BJ (cell line): Measurements from ENCODE around the gene ABCG1. TPM values are rescaled to one million over a fixed set of nuclear protein-coding genes. Genes with fewer than 3 reads are reported as not detected.

ENCODE experiments used
- CTCF ChIA-PET: fragments of 350-600 bp; formaldehyde crosslinking; extraction: SDS; loops from one replicate; lab custom pipeline; 2021; ENCODE audit warnings: antibody characterized with exemption, inconsistent platforms; lab: Yijun Ruan, JAX
- POLR2A ChIA-PET: fragments of 300-600 bp; sonication (Branson Sonifier 250); formaldehyde crosslinking; extraction: SDS; loops from one replicate; lab custom pipeline; 2021; ENCODE audit warnings: antibody characterized with exemption; lab: Charles Lee
- DNase-seq: peaks from one replicate; pipeline ENCODE4 v3.0.0-alpha.2; 2011; ENCODE audit warnings: low read depth
- H3K27me3 ChIP-seq: 2 replicates; pipeline ENCODE4 v1.6.0; 2011; ENCODE audit warnings: low read length; ENCODE audit not compliant: control insufficient read depth, insufficient read depth
- H3K36me3 ChIP-seq: 2 replicates; pipeline ENCODE4 v1.5.1; 2011; ENCODE audit warnings: low read length; ENCODE audit not compliant: control insufficient read depth, insufficient read depth
- H3K4me3 ChIP-seq: 2 replicates; pipeline ENCODE4 v1.5.1; 2011; ENCODE audit warnings: low read depth, mild to moderate bottlenecking, control low read depth, low read length
- CTCF ChIP-seq: IDR thresholded peaks from 2 replicates; pipeline ENCODE4 v1.5.1; 2011; ENCODE audit warnings: low read depth, mild to moderate bottlenecking, control low read depth, inconsistent platforms, low read length, moderate library complexity; ENCODE audit not compliant: insufficient read depth
- polyA plus RNA-seq: library from polyadenylated mRNA; depleted of rRNA; stranded (reverse); fragments of >200 nt; gene quantifications from 2 replicates; pipeline ENCODE4 v1.2.3, GENCODE V29; 2011

ABCG1 gene
- polyA plus RNA-seq, 1 experiment: 0.29 TPM

- ChIA-PET POLR2A (no interaction called here), CTCF (interaction anchor here (1.8 to 2.2 kb wide), 2 partner anchors 8 to 21 kb away, joined by 4 to 13 read pairs; no protein-coding TSS in a partner anchor)
- TF ChIP-seq CTCF: no peak
- Histone ChIP-seq H3K27me3 (peaks cover 6% of the 10 kb centered on the region), H3K36me3 (no peaks in the 10 kb centered on the region), H3K4me3 (no peak overlapping the region)
- no peak for DNase-seq
These were observed 19.4 kb downstream of the ABCG1 start for GRCh38 chr21:42238185-42238934.

- H3K36me3 ChIP-seq: no peaks in the 10 kb centered on the region
- CTCF ChIA-PET: interaction anchor here (2.2 kb wide), 1 partner anchor 19 kb away, joined by 13 read pairs; no protein-coding TSS in a partner anchor
- TF ChIP-seq CTCF: no peak
- peaks cover 4% of the 10 kb centered on the region for H3K27me3 ChIP-seq
- no peak for DNase-seq
- POLR2A ChIA-PET: no interaction called here
- H3K4me3 ChIP-seq: no peak overlapping the region
These were observed 20.6 kb downstream of the ABCG1 start for GRCh38 chr21:42239556-42239955.

GRCh38 chr21:42239973-42240372 is 21.0 kb downstream of the ABCG1 start:
- H3K36me3 ChIP-seq: no peaks in the 10 kb centered on the region
- DNase-seq: no peak
- no peak overlapping the region for H3K4me3 ChIP-seq
- TF ChIP-seq CTCF: no peak
- ChIA-PET POLR2A (no interaction called here), CTCF (interaction anchor here (2.2 kb wide), 1 partner anchor 19 kb away, joined by 13 read pairs; no protein-coding TSS in a partner anchor)
- peaks cover 2% of the 10 kb centered on the region for H3K27me3 ChIP-seq

DNA sequence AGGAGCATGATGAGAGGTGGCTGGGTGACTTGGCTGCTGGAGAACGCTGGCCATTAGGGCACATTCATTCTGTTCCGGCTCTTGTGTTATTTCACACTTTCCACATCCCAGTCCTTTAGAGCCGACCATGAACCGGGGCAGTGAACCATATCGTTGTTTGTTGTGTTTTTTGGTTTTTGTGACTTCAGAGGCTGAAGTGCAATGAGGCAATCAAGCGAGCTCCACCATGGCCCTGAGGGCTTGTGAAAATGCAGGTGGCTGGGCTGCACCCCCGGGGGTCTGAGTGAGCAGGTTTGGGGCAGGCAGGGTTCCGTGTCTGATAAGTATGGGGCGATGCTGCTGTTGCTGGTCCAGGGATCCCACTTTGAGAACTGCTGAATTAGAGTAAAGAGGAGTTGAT is 23.7 kb downstream of the ABCG1 start:
- ChIA-PET CTCF (interaction anchor here (2.8 kb wide), 1 partner anchor 16 kb away, joined by 15 read pairs; no protein-coding TSS in a partner anchor), POLR2A (no interaction called here)
- Histone ChIP-seq H3K27me3 (peaks cover 3% of the 10 kb centered on the region), H3K36me3 (no peaks in the 10 kb centered on the region), H3K4me3 (no peak overlapping the region)
- DNase-seq: no peak
- TF ChIP-seq CTCF: no peak

DNA sequence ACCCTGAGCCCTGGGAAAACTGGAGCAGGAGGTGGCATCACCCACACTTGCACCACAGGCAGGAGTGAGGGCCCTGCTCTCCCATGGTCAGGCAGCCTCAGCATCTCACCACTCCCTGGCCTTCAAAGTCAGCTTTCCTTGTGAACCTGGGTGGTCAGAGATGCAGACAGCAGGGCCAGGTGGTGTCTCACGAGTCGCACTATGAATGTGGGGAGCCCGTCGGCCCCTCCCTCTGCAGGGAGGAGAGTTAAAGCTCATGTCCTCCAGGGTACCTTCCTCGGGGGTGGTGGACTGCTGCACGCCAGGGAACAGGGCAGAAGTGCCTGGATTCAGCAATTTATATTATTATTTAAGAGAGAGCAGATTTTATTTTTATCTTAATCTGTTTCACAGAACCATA is 24.1 kb downstream of the ABCG1 start:
- no peak overlapping the region for H3K4me3 ChIP-seq
- TF ChIP-seq CTCF: no peak
- POLR2A ChIA-PET: no interaction called here
- no peaks in the 10 kb centered on the region for H3K36me3 ChIP-seq
- H3K27me3 ChIP-seq: peaks cover 3% of the 10 kb centered on the region; the same call in 1 of the 2 replicates
- no peak for DNase-seq
- CTCF ChIA-PET: interaction anchor here (2.8 kb wide), 1 partner anchor 16 kb away, joined by 15 read pairs; no protein-coding TSS in a partner anchor
